ENCODE data around the gene C11orf86. TPM values are rescaled to one million over a fixed set of nuclear protein-coding genes. Genes with fewer than 3 reads are reported as not detected.

Gene C11orf86
- total and polyA plus RNA-seq, 2 donors from 2014 or later, result 0.92 TPM; not detected in 1

DNA sequence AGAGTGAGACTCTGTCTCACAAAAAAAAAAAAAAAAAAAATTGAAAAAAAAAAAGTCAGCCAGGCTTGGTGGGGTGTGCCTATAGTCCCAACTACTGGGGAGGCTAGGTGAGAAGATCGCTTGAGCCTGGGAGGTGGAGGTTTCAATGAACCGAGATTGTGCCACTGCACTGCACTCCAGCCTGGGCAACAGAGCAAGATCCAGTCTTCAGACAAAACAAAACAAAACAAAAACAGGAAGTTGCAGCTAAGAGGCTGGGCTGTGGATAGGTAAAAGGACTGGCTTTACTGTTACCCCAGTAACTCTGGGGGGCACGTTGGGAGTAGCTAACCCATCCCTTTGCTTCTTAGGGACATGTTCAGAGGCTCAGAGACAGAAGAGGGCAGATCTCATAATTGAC lies 10.6 kb upstream of the C11orf86 start:
- Histone ChIP-seq H3K27ac (ENCODE audit: low read depth in 2 of 2, low read length in 2 of 2) (no peak overlapping the region), H3K36me3 (ENCODE audit: control insufficient read depth in 2 of 3, insufficient read depth in 3 of 3, low read length in 3 of 3) (no peaks in the 10 kb centered on the region), H3K9me3 (ENCODE audit: control insufficient read depth in 2 of 3, insufficient read depth in 1 of 3, low read length in 3 of 3) (no peaks in the 10 kb centered on the region), H3K4me1 (ENCODE audit: control insufficient read depth in 2 of 3, insufficient read depth in 2 of 3, low read depth in 1 of 3, low read length in 3 of 3) (peaks cover 0 to 6% (median 0%) of the 10 kb centered on the region in 3 donors), H3K4me3 (ENCODE audit: low read length in 3 of 3) (no peak overlapping the region), H3K9ac (ENCODE audit: low read length in 3 of 3) (no peak overlapping the region), H3K27me3 (ENCODE audit: control insufficient read depth, insufficient read depth, low read length) (no peaks in the 10 kb centered on the region)
- TF ChIP-seq, protein P1, sequence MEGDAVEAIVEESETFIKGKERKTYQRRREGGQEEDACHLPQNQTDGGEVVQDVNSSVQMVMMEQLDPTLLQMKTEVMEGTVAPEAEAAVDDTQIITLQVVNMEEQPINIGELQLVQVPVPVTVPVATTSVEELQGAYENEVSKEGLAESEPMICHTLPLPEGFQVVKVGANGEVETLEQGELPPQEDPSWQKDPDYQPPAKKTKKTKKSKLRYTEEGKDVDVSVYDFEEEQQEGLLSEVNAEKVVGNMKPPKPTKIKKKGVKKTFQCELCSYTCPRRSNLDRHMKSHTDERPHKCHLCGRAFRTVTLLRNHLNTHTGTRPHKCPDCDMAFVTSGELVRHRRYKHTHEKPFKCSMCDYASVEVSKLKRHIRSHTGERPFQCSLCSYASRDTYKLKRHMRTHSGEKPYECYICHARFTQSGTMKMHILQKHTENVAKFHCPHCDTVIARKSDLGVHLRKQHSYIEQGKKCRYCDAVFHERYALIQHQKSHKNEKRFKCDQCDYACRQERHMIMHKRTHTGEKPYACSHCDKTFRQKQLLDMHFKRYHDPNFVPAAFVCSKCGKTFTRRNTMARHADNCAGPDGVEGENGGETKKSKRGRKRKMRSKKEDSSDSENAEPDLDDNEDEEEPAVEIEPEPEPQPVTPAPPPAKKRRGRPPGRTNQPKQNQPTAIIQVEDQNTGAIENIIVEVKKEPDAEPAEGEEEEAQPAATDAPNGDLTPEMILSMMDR (IDR thresholded peaks at IDR 0.05; ENCODE audit: borderline replicate concordance, extremely low read depth, insufficient read depth), result no peak
- no peak for DNase-seq
- no peak for FAIRE-seq
- intact Hi-C loops (cut with DNase I), result no loop called here

DNA sequence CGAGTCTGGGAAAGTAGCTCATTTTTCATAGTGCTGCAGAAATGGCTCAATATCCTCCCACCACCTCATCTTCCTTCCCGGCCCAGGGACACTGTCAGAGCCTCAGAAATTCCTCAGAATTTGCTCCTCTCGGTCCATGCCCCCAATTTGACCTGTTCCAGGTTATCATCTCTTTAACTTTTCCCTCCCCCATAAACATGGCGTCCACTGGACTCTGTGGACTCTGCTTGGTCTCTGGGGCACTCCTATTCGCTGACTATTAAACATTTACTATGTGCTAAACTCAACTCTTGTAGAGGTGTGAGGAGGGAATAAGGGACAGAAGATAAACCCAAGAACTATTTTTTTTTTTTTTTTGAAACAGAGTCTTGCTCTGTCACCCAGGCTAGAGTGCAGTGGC lies 8.8 kb upstream of the C11orf86 start:
- Histone ChIP-seq H3K27me3 (ENCODE audit: control insufficient read depth, insufficient read depth, low read length) (no peaks in the 10 kb centered on the region), H3K36me3 (ENCODE audit: control insufficient read depth in 2 of 3, insufficient read depth in 3 of 3, low read length in 3 of 3) (no peaks in the 10 kb centered on the region), H3K4me1 (ENCODE audit: control insufficient read depth in 2 of 3, insufficient read depth in 2 of 3, low read depth in 1 of 3, low read length in 3 of 3) (peaks cover 0 to 17% (median 0%) of the 10 kb centered on the region in 3 donors), H3K27ac (ENCODE audit: low read depth in 2 of 2, low read length in 2 of 2) (peak overlapping the region in 1 of 2 donors; percentile 14), H3K9me3 (ENCODE audit: control insufficient read depth in 2 of 3, insufficient read depth in 1 of 3, low read length in 3 of 3) (no peaks in the 10 kb centered on the region), H3K4me3 (ENCODE audit: low read length in 3 of 3) (no peak overlapping the region), H3K9ac (ENCODE audit: low read length in 3 of 3) (no peak overlapping the region)
- FAIRE-seq (no peak), DNase-seq (peak in 1 of 5 donors; percentile 36)
- intact Hi-C loops (cut with DNase I), result no loop called here
- TF ChIP-seq, protein P1 (IDR thresholded peaks at IDR 0.05; ENCODE audit: borderline replicate concordance, extremely low read depth, insufficient read depth), result no peak

DNA sequence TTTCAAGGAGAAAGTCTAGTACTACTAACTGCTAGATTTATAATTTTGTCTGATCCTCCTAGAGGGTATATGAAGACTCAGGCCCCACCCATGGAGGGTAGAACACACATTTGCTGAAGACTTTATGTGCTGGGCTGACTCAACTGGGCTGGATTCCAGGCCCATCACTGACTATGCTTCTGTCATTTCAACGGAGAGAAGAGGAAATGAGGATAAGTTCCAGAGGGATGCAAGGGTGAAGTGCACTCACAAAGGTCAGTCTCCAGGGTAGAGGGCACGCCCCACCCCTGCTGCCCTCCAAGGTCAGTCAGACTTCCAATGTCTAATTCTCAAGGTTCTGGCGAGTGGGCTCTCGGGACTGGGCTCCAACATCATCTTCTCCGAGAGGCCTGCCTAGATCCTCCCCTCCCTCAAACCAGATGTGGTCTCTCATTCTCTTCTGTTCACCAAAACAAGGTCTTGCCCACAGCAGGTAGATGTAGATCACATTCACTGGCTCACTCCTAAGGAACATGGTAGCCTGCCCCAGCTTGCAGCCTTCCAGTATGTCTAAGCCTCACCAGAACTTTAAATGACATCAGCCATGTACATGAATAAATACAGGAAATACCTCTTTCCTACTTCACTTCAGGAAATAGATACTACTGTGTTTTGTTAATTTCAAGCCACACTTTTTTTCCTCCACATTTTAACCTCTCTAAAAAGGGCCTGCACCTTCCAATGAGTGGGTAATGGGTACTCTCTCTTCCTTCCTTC lies 7.3 kb upstream of the C11orf86 start:
- Histone ChIP-seq H3K36me3 (ENCODE audit: control insufficient read depth in 2 of 3, insufficient read depth in 3 of 3, low read length in 3 of 3) (no peaks in the 10 kb centered on the region), H3K27ac (ENCODE audit: low read depth in 2 of 2, low read length in 2 of 2) (no peak overlapping the region), H3K4me1 (ENCODE audit: control insufficient read depth in 2 of 3, insufficient read depth in 2 of 3, low read depth in 1 of 3, low read length in 3 of 3) (peaks cover 0 to 23% (median 0%) of the 10 kb centered on the region in 3 donors), H3K9ac (ENCODE audit: low read length in 3 of 3) (no peak overlapping the region), H3K9me3 (ENCODE audit: control insufficient read depth in 2 of 3, insufficient read depth in 1 of 3, low read length in 3 of 3) (no peaks in the 10 kb centered on the region), H3K27me3 (ENCODE audit: control insufficient read depth, insufficient read depth, low read length) (no peaks in the 10 kb centered on the region), H3K4me3 (ENCODE audit: low read length in 3 of 3) (no peak overlapping the region)
- TF ChIP-seq, protein P1 (IDR thresholded peaks at IDR 0.05; ENCODE audit: borderline replicate concordance, extremely low read depth, insufficient read depth), result no peak
- DNase-seq, result no peak
- no peak for FAIRE-seq
- intact Hi-C loops (cut with DNase I), result no loop called here

Data from kidney (tissue), 14 donors.